ENCODE results near the gene HORMAD2.

DNA sequence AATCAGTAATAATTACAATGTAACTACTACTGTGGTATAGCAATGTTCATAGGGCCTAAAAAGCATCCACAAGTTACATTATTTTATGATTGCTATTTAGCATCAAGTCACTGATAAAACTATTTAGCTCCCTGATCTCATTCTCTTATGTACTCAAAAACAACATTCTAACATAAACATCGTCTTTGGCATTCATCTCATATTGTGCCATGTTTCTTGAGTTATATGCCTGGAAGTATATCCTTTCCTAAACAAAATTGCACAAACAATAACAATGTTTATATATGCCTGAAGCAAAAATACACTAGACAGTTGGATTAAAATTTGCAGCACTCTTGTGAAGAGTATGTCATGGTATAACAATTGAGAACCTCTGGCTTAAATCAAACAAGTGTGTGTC is 34.1 kb downstream of the HORMAD2 start:
- TF ChIP-seq, protein P1, sequence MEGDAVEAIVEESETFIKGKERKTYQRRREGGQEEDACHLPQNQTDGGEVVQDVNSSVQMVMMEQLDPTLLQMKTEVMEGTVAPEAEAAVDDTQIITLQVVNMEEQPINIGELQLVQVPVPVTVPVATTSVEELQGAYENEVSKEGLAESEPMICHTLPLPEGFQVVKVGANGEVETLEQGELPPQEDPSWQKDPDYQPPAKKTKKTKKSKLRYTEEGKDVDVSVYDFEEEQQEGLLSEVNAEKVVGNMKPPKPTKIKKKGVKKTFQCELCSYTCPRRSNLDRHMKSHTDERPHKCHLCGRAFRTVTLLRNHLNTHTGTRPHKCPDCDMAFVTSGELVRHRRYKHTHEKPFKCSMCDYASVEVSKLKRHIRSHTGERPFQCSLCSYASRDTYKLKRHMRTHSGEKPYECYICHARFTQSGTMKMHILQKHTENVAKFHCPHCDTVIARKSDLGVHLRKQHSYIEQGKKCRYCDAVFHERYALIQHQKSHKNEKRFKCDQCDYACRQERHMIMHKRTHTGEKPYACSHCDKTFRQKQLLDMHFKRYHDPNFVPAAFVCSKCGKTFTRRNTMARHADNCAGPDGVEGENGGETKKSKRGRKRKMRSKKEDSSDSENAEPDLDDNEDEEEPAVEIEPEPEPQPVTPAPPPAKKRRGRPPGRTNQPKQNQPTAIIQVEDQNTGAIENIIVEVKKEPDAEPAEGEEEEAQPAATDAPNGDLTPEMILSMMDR (conservative IDR thresholded peaks at IDR 0.05; ENCODE audit: low read length), result no peak
- TF ChIP-seq EZH2phosphoT487 (IDR thresholded peaks at IDR 0.05; ENCODE audit: borderline replicate concordance), result no peak
